Measurements from ENCODE around the gene R3HDM2.
"Not testable (repeated sequence)": the region's sequence is repeated elsewhere in the genome, so short reads cannot be mapped to it uniquely, and the experiment has no call there.

The R3HDM2 gene

GRCh38 chr12:57452937-57453509 lies 22.2 kb upstream of the R3HDM2 start:
- no peak for DNase-seq (ENCODE audit: low read depth in 2 of 2)

- no peak for DNase-seq (ENCODE audit: low read depth in 2 of 2)
These were observed 21.5 kb upstream of the R3HDM2 start for GRCh38 chr12:57452181-57452936.

GRCh38 chr12:57451233-57451778 lies 20.5 kb upstream of the R3HDM2 start:
- no peak for DNase-seq (ENCODE audit: low read depth in 2 of 2)

GRCh38 chr12:57450057-57450456 lies 19.2 kb upstream of the R3HDM2 start:
- no peak for DNase-seq (ENCODE audit: low read depth in 2 of 2)

- no peak for DNase-seq (ENCODE audit: low read depth in 2 of 2)
These were observed 18.5 kb upstream of the R3HDM2 start for GRCh38 chr12:57449375-57449774.

GRCh38 chr12:57448669-57449068 lies 17.8 kb upstream of the R3HDM2 start:
- DNase-seq (ENCODE audit: low read depth in 2 of 2), result no peak

GRCh38 chr12:57446292-57446960 lies 15.6 kb upstream of the R3HDM2 start:
- no peak for DNase-seq (ENCODE audit: low read depth in 2 of 2)

GRCh38 chr12:57444744-57445143 lies 13.9 kb upstream of the R3HDM2 start:
- no peak for DNase-seq (ENCODE audit: low read depth in 2 of 2)

- not testable (repeated sequence) for DNase-seq (ENCODE audit: low read depth in 2 of 2)
These were observed 13.5 kb upstream of the R3HDM2 start for GRCh38 chr12:57444337-57444736.

GRCh38 chr12:57441846-57442427 lies 11.1 kb upstream of the R3HDM2 start:
- no peak for DNase-seq (ENCODE audit: low read depth in 2 of 2)

GRCh38 chr12:57441393-57441792 lies 10.6 kb upstream of the R3HDM2 start:
- not testable (repeated sequence) for DNase-seq (ENCODE audit: low read depth in 2 of 2)

- no peak for DNase-seq (ENCODE audit: low read depth in 2 of 2)
These were observed 9.0 kb upstream of the R3HDM2 start for GRCh38 chr12:57439762-57440266.

- no peak for DNase-seq (ENCODE audit: low read depth in 2 of 2)
These were observed 7.6 kb upstream of the R3HDM2 start for GRCh38 chr12:57438400-57438799.

- no peak for DNase-seq (ENCODE audit: low read depth in 2 of 2)
These were observed 4.5 kb upstream of the R3HDM2 start for GRCh38 chr12:57435293-57435692.

GRCh38 chr12:57434517-57435223 lies 3.8 kb upstream of the R3HDM2 start, which contains the start of gene INHBC:
Gene INHBC, plus strand, starts transcription at chr12:57434784. Its CDS starts 103 bp downstream, at chr12:57434887.
- DNase-seq (ENCODE audit: low read depth in 2 of 2), result no peak

- DNase-seq (ENCODE audit: low read depth in 2 of 2), result no peak
These were observed 2.5 kb upstream of the R3HDM2 start for GRCh38 chr12:57433370-57433769.

GRCh38 chr12:57431654-57432188 lies 878 bp upstream of the R3HDM2 start:
- DNase-seq (ENCODE audit: low read depth in 2 of 2), result no peak

- peak in 1 of 2 donors; percentile 13 for DNase-seq (ENCODE audit: low read depth in 2 of 2)
These were observed 522 bp downstream of the R3HDM2 start for GRCh38 chr12:57430112-57430930.

- DNase-seq (ENCODE audit: low read depth in 2 of 2), result no peak
These were observed 1.3 kb downstream of the R3HDM2 start for GRCh38 chr12:57429473-57430111.

- no peak for DNase-seq (ENCODE audit: low read depth in 2 of 2)
These were observed 1.9 kb downstream of the R3HDM2 start for GRCh38 chr12:57428965-57429364.

All from activated CD8-positive, alpha-beta memory T cell treated with anti-CD3 and anti-CD28 coated beads for 4 hours (primary cell).